Measurements from ENCODE around the gene HOXD12. TPM values are rescaled to one million over a fixed set of nuclear protein-coding genes. Genes with fewer than 3 reads are reported as not detected.

HOXD12 gene
- total RNA-seq, 1 experiment from 2014 or later: 0.13 TPM

- ChIA-PET POLR2A (no interaction called here), CTCF (no interaction called here)
- H3K27me3 ChIP-seq (ENCODE audit: control insufficient read depth, insufficient read depth, low read length): peaks cover 3% of the 10 kb centered on the region
- ATAC-seq (no peak), DNase-seq (ENCODE audit: low read depth, low spot score) (no peak)
- H3K36me3 ChIP-seq (ENCODE audit: control insufficient read depth, insufficient read depth, low read length): no peaks in the 10 kb centered on the region
- intact Hi-C loops (cut with micrococcal nuclease; ENCODE audit: unreplicated experiment) (no loop called here), in situ Hi-C loops (cut with HindIII; ENCODE audit: low pct_unique_long_range_greater_than_20kb, low sequenced_read_pairs) (no loop called here)
- H3K27ac ChIP-seq (ENCODE audit: low read length): no peak overlapping the region
- H3K4me3 ChIP-seq (ENCODE audit: low read depth in 2 of 2, low read length in 2 of 2): no peak overlapping the region
- H3K4me1 ChIP-seq (ENCODE audit: control insufficient read depth, insufficient read depth, low read length): peaks cover 18% of the 10 kb centered on the region
- no peak for TF ChIP-seq POLR2AphosphoS5 (IDR thresholded peaks at IDR 0.05; ENCODE audit: low read depth, low read length)
- TF ChIP-seq TCF7L2 (IDR thresholded peaks at IDR 0.05; ENCODE audit: low read depth, low read length): no peak
- no peak for TF ChIP-seq SIN3A (IDR thresholded peaks at IDR 0.05; ENCODE audit: borderline replicate concordance, insufficient read depth, low read depth, low read length)
- TF ChIP-seq REST (IDR thresholded peaks at IDR 0.05; ENCODE audit: insufficient read depth in 1 of 2, low read depth in 2 of 2, low read length in 1 of 2): no peak
- no peak for TF ChIP-seq CTCF (IDR thresholded peaks at IDR 0.05)
- BruUV-seq (replicated peaks): no TSS peak
- H3K9me3 ChIP-seq (ENCODE audit: control insufficient read depth, insufficient read depth, low read depth, low read length): no peaks in the 10 kb centered on the region
Observed at GRCh38 chr2:176101216-176101830, 1.7 kb downstream of the HOXD12 start.

DNA sequence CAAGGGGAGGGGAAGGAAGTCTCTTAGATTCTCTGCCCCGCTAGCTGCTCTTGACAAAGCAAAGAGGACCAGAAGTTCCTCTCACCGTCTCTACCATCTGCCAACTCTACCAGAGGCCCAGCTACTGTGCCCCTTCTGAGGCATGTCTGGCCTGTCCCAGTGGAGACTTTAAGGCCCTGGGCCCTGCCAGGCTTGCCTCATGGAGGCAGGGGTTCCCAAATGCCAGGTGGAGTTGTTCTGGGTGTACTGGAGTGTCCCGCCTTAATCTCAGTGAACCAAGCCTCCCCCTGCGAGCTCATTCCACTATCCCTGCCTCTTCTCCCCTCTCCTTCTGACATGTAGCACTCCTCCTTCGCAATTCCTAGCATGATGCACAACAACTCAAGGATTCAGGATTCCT, 2.2 kb downstream of the HOXD12 start:
- TF ChIP-seq SIN3A (IDR thresholded peaks at IDR 0.05; ENCODE audit: borderline replicate concordance, insufficient read depth, low read depth, low read length) (no peak), CTCF (IDR thresholded peaks at IDR 0.05) (no peak)
- peaks cover 13% of the 10 kb centered on the region for H3K4me1 ChIP-seq (ENCODE audit: control insufficient read depth, insufficient read depth, low read length)
- ATAC-seq (no peak), DNase-seq (ENCODE audit: low read depth, low spot score) (no peak)
- H3K27ac ChIP-seq (ENCODE audit: low read length): no peak overlapping the region
- in situ Hi-C loops (cut with HindIII; ENCODE audit: low pct_unique_long_range_greater_than_20kb, low sequenced_read_pairs): no loop called here
- H3K4me3 ChIP-seq (ENCODE audit: low read depth in 2 of 2, low read length in 2 of 2): no peak overlapping the region
- peaks cover 3% of the 10 kb centered on the region for H3K27me3 ChIP-seq (ENCODE audit: control insufficient read depth, insufficient read depth, low read length)
- intact Hi-C loops (cut with micrococcal nuclease; ENCODE audit: unreplicated experiment): no loop called here
- no peaks in the 10 kb centered on the region for H3K36me3 ChIP-seq (ENCODE audit: control insufficient read depth, insufficient read depth, low read length)
- ChIA-PET CTCF (no interaction called here), POLR2A (no interaction called here)
- BruUV-seq (replicated peaks): no TSS peak
- no peaks in the 10 kb centered on the region for H3K9me3 ChIP-seq (ENCODE audit: control insufficient read depth, insufficient read depth, low read depth, low read length)

All from Panc1 (cell line).